Progenitor cell of endocrine pancreas (in vitro differentiated cells): ENCODE data around the gene ARHGAP15. TPM values are rescaled to one million over a fixed set of nuclear protein-coding genes. Genes with fewer than 3 reads are reported as not detected.

Source experiments
- DNase-seq: peaks from one replicate; pipeline ENCODE4 v3.0.0; 2021; ENCODE audit warnings: low spot score; ENCODE audit not compliant: unreplicated experiment
- H3K27ac Mint-ChIP-seq: 2 replicates; pipeline ENCODE4 v1.8.0; 2021; ENCODE audit warnings: mild to moderate bottlenecking, moderate library complexity, mixed read lengths
- H3K27me3 Mint-ChIP-seq: 2 replicates; pipeline ENCODE4 v1.8.0; 2021; ENCODE audit warnings: mixed read lengths
- H3K36me3 Mint-ChIP-seq: 2 replicates; pipeline ENCODE4 v1.8.0; 2022; ENCODE audit warnings: mixed read lengths; ENCODE audit not compliant: insufficient read depth
- H3K4me1 Mint-ChIP-seq: 2 replicates; pipeline ENCODE4 v1.8.0; 2021; ENCODE audit warnings: low read depth, mixed read lengths
- H3K4me3 Mint-ChIP-seq: 2 replicates; pipeline ENCODE4 v1.8.0; 2021; ENCODE audit warnings: low read depth, mild to moderate bottlenecking, moderate library complexity, mixed read lengths
- H3K9me3 Mint-ChIP-seq: 2 replicates; pipeline ENCODE4 v1.8.0; 2021; ENCODE audit warnings: low read depth, mixed read lengths
- CTCF ChIP-seq: fragments of 200-600 bp; sonication (generic); IDR thresholded peaks from one replicate; pipeline ENCODE4 v1.5.0; 2021; ENCODE audit warnings: antibody characterized with exemption, mild to moderate bottlenecking; ENCODE audit not compliant: unreplicated experiment
- total RNA-seq: library from RNA; stranded (reverse); gene quantifications from 2 replicates; pipeline ENCODE4 v1.2.1, GENCODE V29; 2021

The ARHGAP15 gene
- total RNA-seq, 1 donor from 2014 or later: not detected

DNA sequence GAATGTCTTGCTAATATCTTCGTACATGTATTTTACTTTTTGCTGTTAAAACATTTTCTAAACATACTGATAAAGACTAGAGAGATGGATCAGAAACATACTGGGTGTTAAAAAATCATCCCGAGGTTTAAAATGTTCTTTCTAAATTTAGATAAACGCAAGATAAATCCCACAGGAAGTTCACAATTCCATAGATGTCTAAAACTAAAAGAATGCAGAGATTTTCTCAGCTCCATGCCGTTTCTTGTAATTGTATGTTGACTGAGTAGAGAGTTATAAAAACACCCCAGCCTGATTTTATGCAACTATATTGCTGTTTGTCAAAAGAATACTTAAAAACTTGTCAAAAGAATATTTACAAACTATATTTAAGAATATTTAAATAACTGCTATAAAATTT is 455.7 kb downstream of the ARHGAP15 start:
- no peak for TF ChIP-seq CTCF
- Mint-ChIP-seq H3K27ac (no peak overlapping the region), H3K4me3 (no peak overlapping the region), H3K36me3 (no peaks in the 10 kb centered on the region), H3K9me3 (peaks cover 5% of the 10 kb centered on the region), H3K4me1 (no peaks in the 10 kb centered on the region), H3K27me3 (peaks cover 18% of the 10 kb centered on the region)
- DNase-seq: no peak

- Mint-ChIP-seq H3K36me3 (no peaks in the 10 kb centered on the region), H3K4me3 (no peak overlapping the region), H3K9me3 (peaks cover 5% of the 10 kb centered on the region), H3K27ac (no peak overlapping the region), H3K27me3 (peaks cover 18% of the 10 kb centered on the region), H3K4me1 (no peaks in the 10 kb centered on the region)
- DNase-seq: no peak
- TF ChIP-seq CTCF: no peak
Observed at GRCh38 chr2:143586119-143586518, 456.9 kb downstream of the ARHGAP15 start.

DNA sequence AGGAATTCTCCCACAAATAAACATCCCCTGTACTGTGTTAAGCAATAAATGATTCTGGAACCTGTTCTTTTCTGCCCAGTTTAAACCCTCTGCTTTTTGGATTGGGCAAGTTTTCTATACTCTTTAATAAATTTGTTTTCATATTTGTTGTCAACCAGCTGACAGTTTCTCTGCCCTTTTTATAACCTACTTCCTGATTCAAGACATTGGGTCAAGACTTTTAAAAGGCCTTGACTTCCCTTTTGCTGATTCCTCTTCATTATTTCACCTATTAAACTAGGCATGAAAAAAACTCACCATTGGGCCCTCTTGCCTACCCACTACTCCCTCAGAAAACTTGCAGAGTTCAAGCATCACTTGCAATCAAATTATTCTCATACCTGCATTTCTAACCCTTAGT is 459.5 kb downstream of the ARHGAP15 start:
- no peak for TF ChIP-seq CTCF
- H3K36me3 Mint-ChIP-seq: no peaks in the 10 kb centered on the region
- H3K27ac Mint-ChIP-seq: no peak overlapping the region
- H3K4me1 Mint-ChIP-seq: no peaks in the 10 kb centered on the region
- H3K4me3 Mint-ChIP-seq: no peak overlapping the region
- no peak for DNase-seq
- peaks cover 6% of the 10 kb centered on the region for H3K27me3 Mint-ChIP-seq
- H3K9me3 Mint-ChIP-seq: peaks cover 5% of the 10 kb centered on the region

DNA sequence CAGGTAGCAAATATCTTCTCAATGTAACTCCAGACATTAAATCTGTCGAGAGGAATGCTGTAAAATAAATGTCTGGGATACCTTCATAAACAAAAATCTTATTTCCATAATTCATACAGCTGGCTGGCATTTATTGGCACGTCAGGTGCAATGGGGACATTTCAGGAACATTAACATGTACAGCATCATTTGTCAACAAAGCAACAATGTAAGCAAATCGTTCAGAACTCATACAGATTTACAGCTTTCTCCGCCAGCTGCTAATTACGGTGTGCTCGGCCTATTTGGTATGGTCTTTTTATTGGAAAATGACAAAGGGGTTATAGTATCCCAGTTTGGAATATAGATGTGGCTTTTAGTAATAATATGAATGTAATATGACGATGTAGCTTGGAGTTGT is 464.9 kb downstream of the ARHGAP15 start:
- TF ChIP-seq CTCF: no peak
- no peak for DNase-seq
- Mint-ChIP-seq H3K9me3 (peaks cover 2% of the 10 kb centered on the region), H3K27ac (no peak overlapping the region), H3K36me3 (no peaks in the 10 kb centered on the region), H3K27me3 (peaks cover 8% of the 10 kb centered on the region), H3K4me3 (no peak overlapping the region), H3K4me1 (no peaks in the 10 kb centered on the region)

- Mint-ChIP-seq H3K4me1 (no peaks in the 10 kb centered on the region), H3K27ac (no peak overlapping the region), H3K9me3 (peaks cover 2% of the 10 kb centered on the region), H3K4me3 (no peak overlapping the region), H3K36me3 (no peaks in the 10 kb centered on the region), H3K27me3 (peaks cover 12% of the 10 kb centered on the region)
- TF ChIP-seq CTCF: no peak
- DNase-seq: no peak
Observed at GRCh38 chr2:143594745-143595144, 465.5 kb downstream of the ARHGAP15 start.
